Activated naive CD8-positive, alpha-beta T cell treated with anti-CD3 and anti-CD28 coated beads for 36 hours (primary cell): ENCODE results near the gene FBXW4. TPM values are rescaled to one million over a fixed set of nuclear protein-coding genes. Genes with fewer than 3 reads are reported as not detected.
"Not testable (repeated sequence)": the region's sequence is repeated elsewhere in the genome, so short reads cannot be mapped to it uniquely, and the experiment has no call there.

Source experiments
- DNase-seq: peaks from one replicate; pipeline ENCODE4 v3.0.0; 2021
- H3K27ac Mint-ChIP-seq: one replicate; pipeline ENCODE4 v1.8.0; 2022; ENCODE audit warnings: mild to moderate bottlenecking, moderate library complexity, mixed read lengths
- H3K27me3 Mint-ChIP-seq: one replicate; pipeline ENCODE4 v1.8.0; 2022; ENCODE audit warnings: mild to moderate bottlenecking, mixed read lengths
- H3K36me3 Mint-ChIP-seq: one replicate; pipeline ENCODE4 v1.8.0; 2021; ENCODE audit warnings: mild to moderate bottlenecking, mixed read lengths
- H3K4me1 Mint-ChIP-seq: one replicate; pipeline ENCODE4 v1.8.0; 2021; ENCODE audit warnings: mixed read lengths
- H3K4me3 Mint-ChIP-seq: one replicate; pipeline ENCODE4 v1.8.0; 2022; ENCODE audit warnings: mild to moderate bottlenecking, moderate library complexity, mixed read lengths
- H3K9me3 Mint-ChIP-seq: one replicate; pipeline ENCODE4 v1.8.0; 2022; ENCODE audit warnings: mixed read lengths
- total RNA-seq, 2 experiments: library from RNA; stranded (reverse); gene quantifications; one replicate each; pipeline ENCODE4 v1.2.3, GENCODE V29; 2021

The FBXW4 gene
- total RNA-seq, 2 experiments from 2014 or later, result 29.5 to 34.0 TPM

GRCh38 chr10:101651336-101651735 lies 43.6 kb downstream of the FBXW4 start:
- Mint-ChIP-seq H3K9me3 (no peaks in the 10 kb centered on the region), H3K27ac (no peak overlapping the region), H3K4me1 (peaks cover 2% of the 10 kb centered on the region), H3K4me3 (no peak overlapping the region), H3K36me3 (peaks cover 5% of the 10 kb centered on the region), H3K27me3 (no peaks in the 10 kb centered on the region)
- no peak for DNase-seq

DNA sequence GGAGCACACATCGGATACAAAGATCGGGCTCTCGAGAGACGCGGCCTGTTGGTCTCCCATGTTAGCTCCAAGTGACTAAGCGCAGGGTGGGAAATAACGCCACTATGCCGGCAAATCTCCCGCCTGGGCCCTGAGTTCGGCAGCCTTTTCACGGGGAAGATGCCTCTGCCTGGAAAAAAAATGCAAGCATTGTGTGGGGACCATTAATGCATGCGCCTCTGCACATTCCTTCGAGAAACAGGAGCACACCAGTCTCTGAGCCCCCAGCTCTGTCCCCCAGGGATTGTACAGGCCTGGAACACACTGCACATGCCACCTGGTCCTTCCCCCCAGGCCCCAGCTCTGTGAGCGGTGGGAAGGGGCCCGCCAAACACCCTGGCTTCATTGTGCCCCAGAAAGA lies 44.1 kb downstream of the FBXW4 start:
- no peak for DNase-seq
- no peak overlapping the region for H3K4me3 Mint-ChIP-seq
- no peaks in the 10 kb centered on the region for H3K9me3 Mint-ChIP-seq
- H3K27me3 Mint-ChIP-seq, result no peaks in the 10 kb centered on the region
- H3K27ac Mint-ChIP-seq, result no peak overlapping the region
- peaks cover 5% of the 10 kb centered on the region for H3K36me3 Mint-ChIP-seq
- peaks cover 2% of the 10 kb centered on the region for H3K4me1 Mint-ChIP-seq

DNA sequence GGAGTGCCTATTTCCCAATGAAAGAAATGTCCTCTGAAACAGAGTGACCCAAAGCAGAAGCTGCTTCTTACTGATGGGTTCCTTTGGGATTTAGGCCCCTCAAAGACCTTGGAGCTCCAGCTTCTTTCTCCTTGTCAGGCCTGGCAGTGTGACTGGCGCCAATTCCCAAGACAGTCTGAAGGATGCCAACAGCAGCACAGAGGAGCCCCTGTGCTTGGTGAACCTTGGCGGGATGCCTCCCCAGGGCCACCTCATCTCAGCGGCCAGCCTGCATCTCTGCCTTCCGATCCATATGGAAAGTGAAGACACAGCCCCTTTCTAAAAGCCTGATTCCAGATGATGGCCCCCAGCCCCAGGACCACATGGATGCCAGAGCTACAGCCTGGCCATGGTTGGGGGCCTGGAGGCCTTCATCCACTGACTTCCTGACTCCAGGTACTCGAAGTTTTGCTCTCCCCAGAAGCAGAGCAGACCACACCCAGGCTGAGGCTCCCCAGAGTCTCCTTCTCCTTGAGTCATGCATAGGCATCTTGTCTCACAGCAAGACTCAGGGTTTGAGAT lies 45.4 kb downstream of the FBXW4 start:
- no peaks in the 10 kb centered on the region for H3K9me3 Mint-ChIP-seq
- DNase-seq, result no peak
- H3K27ac Mint-ChIP-seq, result no peak overlapping the region
- H3K36me3 Mint-ChIP-seq, result peaks cover 2% of the 10 kb centered on the region
- no peaks in the 10 kb centered on the region for H3K27me3 Mint-ChIP-seq
- H3K4me3 Mint-ChIP-seq, result no peak overlapping the region
- H3K4me1 Mint-ChIP-seq, result peaks cover 2% of the 10 kb centered on the region

DNA sequence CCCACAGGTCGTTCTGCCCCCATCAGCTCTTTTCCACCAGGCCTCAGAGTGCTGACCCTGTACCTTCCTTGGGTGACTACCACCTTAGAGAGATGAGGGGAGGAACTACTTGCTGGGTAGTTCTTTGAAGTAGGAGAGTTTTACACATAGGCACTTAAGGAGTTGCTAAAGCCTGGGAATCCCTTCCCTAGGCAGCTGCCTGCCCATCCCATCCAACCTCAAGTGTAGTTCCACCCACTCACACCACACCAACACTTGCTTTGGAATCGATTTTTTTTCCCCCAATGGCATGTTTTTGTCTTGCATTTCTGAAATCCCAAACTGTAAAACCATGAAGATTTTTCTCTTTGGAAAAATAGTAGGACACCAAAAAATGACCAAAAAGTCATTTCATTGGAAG lies 47.7 kb downstream of the FBXW4 start:
- Mint-ChIP-seq H3K4me3 (no peak overlapping the region), H3K27ac (no peak overlapping the region), H3K4me1 (peaks cover 2% of the 10 kb centered on the region), H3K27me3 (no peaks in the 10 kb centered on the region), H3K9me3 (no peaks in the 10 kb centered on the region), H3K36me3 (peaks cover 2% of the 10 kb centered on the region)
- DNase-seq, result no peak

DNA sequence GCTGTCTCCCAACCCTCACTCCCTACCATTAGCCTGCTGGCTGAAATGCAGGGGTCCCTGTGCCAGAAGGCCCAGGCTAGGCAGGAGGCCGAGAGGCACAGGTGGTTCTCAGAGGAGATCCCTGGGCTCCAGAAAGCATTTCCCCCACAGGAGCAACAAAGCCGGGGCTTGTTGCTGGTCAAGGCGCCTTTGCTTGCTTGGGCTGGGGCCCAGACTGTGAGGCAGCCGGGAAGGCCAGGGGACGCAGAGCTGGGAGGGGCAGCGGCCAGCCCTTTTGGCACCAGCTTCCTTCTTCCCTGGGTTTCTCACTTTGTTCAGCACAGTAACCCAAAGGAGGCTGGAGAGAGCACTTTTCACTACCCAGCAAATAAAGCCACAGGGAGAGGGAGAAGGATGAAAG lies 48.6 kb downstream of the FBXW4 start:
- H3K4me1 Mint-ChIP-seq, result peaks cover 2% of the 10 kb centered on the region
- H3K27me3 Mint-ChIP-seq, result no peaks in the 10 kb centered on the region
- no peak overlapping the region for H3K4me3 Mint-ChIP-seq
- no peak for DNase-seq
- H3K27ac Mint-ChIP-seq, result no peak overlapping the region
- H3K9me3 Mint-ChIP-seq, result no peaks in the 10 kb centered on the region
- peaks cover 4% of the 10 kb centered on the region for H3K36me3 Mint-ChIP-seq

DNA sequence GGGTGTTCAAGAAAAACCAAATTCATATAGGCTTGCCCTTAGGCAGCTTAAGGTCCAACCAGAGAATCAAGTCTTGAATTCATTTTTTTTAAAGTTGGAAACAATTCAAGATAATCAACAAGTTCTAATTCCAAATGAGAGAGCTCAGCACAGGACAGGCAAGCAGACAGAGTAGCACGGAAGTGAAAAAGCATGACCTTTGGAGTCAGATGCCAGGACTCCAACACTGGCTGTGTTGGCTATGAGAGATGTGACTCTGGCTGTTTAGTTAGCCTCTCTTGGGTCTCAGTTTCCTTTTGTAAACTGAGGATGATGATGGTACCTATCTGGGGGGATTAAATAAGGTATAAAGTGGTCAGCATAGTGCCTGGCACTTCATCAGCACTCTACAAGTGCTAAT lies 49.3 kb downstream of the FBXW4 start:
- H3K27me3 Mint-ChIP-seq, result no peaks in the 10 kb centered on the region
- H3K4me3 Mint-ChIP-seq, result no peak overlapping the region
- peaks cover 2% of the 10 kb centered on the region for H3K4me1 Mint-ChIP-seq
- DNase-seq, result no peak
- H3K27ac Mint-ChIP-seq, result no peak overlapping the region
- no peaks in the 10 kb centered on the region for H3K9me3 Mint-ChIP-seq
- H3K36me3 Mint-ChIP-seq, result peaks cover 5% of the 10 kb centered on the region

- Mint-ChIP-seq H3K27ac (no peak overlapping the region), H3K36me3 (peaks cover 16% of the 10 kb centered on the region), H3K4me3 (no peak overlapping the region), H3K27me3 (no peaks in the 10 kb centered on the region), H3K9me3 (no peaks in the 10 kb centered on the region), H3K4me1 (peaks cover 5% of the 10 kb centered on the region)
- DNase-seq, result no peak
Measured at GRCh38 chr10:101644002-101644401, 51.0 kb downstream of the FBXW4 start.

DNA sequence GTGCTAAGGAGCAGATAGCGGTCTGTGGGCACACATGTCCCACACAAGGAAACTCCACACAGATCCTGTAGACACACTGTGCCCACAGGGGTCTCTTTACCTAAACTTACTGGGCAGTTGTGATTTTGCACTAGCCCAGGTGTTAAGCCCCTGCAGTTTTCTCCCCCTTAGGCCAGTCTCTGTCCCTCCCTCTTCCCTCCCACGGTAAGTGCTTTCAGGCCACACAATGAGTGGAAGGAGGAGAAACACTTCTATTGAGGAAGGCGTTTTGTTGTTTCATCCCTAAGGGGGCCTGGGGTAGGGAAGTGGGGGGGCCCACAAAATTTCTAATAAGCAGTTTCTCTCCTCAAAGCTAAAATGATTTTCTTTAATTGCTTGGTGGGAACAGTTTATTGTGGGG lies 51.4 kb downstream of the FBXW4 start:
- no peak for DNase-seq
- Mint-ChIP-seq H3K27ac (no peak overlapping the region), H3K4me3 (no peak overlapping the region), H3K9me3 (no peaks in the 10 kb centered on the region), H3K4me1 (peaks cover 4% of the 10 kb centered on the region), H3K36me3 (peaks cover 17% of the 10 kb centered on the region), H3K27me3 (no peaks in the 10 kb centered on the region)

- peaks cover 8% of the 10 kb centered on the region for H3K4me1 Mint-ChIP-seq
- DNase-seq, result no peak
- H3K4me3 Mint-ChIP-seq, result no peak overlapping the region
- peaks cover 41% of the 10 kb centered on the region for H3K36me3 Mint-ChIP-seq
- no peaks in the 10 kb centered on the region for H3K27me3 Mint-ChIP-seq
- H3K27ac Mint-ChIP-seq, result no peak overlapping the region
- H3K9me3 Mint-ChIP-seq, result peaks cover 1% of the 10 kb centered on the region
Measured at GRCh38 chr10:101639141-101639900, 55.6 kb downstream of the FBXW4 start.

DNA sequence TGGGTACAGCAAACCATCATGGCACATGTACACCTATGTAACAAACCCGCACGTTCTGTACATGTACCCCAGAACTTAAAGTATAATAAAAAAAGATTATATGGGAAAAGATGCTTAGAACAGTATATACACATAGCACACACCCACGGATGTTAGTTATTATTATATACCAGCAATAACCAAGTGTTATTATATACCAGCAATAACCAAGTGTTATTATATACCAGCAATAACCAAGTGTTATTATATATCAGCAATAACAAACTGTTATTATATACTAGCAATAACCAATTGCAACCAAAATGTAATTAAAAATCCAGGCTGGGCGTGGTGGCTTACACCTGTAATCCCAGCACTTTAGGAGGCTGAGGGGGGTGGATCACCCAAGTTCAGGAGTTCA lies 61.5 kb downstream of the FBXW4 start:
- not testable (repeated sequence) for H3K27ac Mint-ChIP-seq, H3K4me3 Mint-ChIP-seq, H3K4me1 Mint-ChIP-seq, H3K27me3 Mint-ChIP-seq, DNase-seq, H3K9me3 Mint-ChIP-seq
- peaks cover 27% of the 10 kb centered on the region for H3K36me3 Mint-ChIP-seq

GRCh38 chr10:101631821-101632475 lies 63.0 kb downstream of the FBXW4 start:
- no peak for DNase-seq
- H3K4me1 Mint-ChIP-seq, result peaks cover 11% of the 10 kb centered on the region

GRCh38 chr10:101630633-101630920 lies 64.4 kb downstream of the FBXW4 start:
- DNase-seq, result no peak
- Mint-ChIP-seq H3K4me3 (no peak overlapping the region), H3K9me3 (no peaks in the 10 kb centered on the region), H3K27ac (no peak overlapping the region), H3K27me3 (no peaks in the 10 kb centered on the region), H3K4me1 (peaks cover 9% of the 10 kb centered on the region), H3K36me3 (peaks cover 6% of the 10 kb centered on the region)

More at GRCh38 chr10:101631821-101632475, 63.0 kb downstream of the FBXW4 start:
- H3K9me3 Mint-ChIP-seq, result peaks cover 1% of the 10 kb centered on the region
- H3K4me3 Mint-ChIP-seq, result no peak overlapping the region
- peaks cover 17% of the 10 kb centered on the region for H3K36me3 Mint-ChIP-seq
- H3K27ac Mint-ChIP-seq, result no peak overlapping the region
- no peaks in the 10 kb centered on the region for H3K27me3 Mint-ChIP-seq

DNA sequence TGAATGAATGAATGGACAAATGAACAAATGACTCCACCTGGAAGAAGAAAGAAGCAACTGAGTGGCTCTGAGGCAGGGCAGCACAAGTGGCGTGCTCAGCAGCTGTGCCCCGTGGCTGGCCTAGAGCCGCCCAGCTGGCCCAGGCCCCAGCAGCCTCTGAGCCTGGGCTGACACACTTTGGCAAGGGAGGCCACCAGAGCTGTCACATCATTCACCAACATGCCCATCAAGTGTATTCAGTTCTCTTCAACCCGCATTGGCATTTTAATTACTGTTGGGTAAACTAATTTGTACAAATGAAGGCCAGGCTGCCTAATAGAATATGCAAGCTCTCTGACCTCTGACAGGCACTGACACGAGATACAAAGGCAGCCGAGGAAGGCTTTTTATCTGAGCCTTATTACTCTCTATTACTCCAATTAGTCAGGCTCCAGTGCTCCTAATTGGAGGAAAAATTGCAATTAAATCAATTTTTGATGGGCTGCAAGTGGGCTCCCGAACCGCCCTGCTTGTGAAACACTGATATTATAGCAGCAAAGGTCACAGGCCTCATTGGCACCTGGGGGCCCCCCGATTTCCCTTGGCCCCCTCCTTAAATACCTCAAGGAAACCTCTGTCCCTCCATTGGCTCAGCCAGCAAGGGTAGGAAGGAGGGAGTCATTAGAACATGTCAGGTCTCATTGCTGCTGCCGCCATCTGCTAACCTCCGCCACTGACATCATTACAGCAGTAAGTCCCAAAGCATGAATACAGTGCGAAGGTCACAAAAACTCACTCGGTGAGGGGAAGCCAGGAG lies 64.9 kb downstream of the FBXW4 start:
- H3K4me1 Mint-ChIP-seq, result peaks cover 7% of the 10 kb centered on the region
- H3K9me3 Mint-ChIP-seq, result no peaks in the 10 kb centered on the region
- no peak overlapping the region for H3K27ac Mint-ChIP-seq
- H3K4me3 Mint-ChIP-seq, result no peak overlapping the region
- DNase-seq, result no peak
- H3K27me3 Mint-ChIP-seq, result no peaks in the 10 kb centered on the region
- peaks cover 4% of the 10 kb centered on the region for H3K36me3 Mint-ChIP-seq

- Mint-ChIP-seq H3K36me3 (peaks cover 14% of the 10 kb centered on the region), H3K9me3 (no peaks in the 10 kb centered on the region), H3K27ac (no peak overlapping the region), H3K4me3 (no peak overlapping the region), H3K27me3 (no peaks in the 10 kb centered on the region), H3K4me1 (peaks cover 3% of the 10 kb centered on the region)
- no peak for DNase-seq
Measured at GRCh38 chr10:101625821-101626412, 69.1 kb downstream of the FBXW4 start.

DNA sequence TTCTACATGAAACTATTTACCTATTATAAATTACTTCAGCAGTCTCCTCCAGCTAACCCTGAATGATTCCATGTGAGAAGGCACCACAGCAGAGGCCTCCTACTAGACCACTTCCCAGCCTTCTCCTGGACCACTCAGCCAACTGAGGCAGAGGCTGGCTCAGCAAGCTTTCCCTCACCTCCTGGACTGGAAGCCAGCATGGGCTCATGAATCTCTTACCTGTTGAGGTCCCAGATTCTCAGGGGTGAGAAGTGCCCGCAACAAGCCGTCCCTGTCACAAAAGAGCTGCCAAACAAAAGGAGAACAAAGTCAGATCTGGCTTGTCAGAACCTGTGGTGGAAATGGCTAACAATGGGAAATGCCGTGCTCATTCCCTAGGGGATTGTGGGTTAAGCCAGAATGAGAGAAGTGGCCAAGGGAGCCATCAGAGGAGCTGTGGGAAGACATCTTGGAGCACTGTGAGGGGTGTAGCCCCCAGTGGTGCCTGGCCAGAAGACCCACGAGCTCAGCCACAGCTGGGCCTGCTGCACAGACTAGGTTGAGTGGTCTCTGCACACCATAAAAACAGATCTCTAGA lies 70.4 kb downstream of the FBXW4 start:
- H3K4me1 Mint-ChIP-seq, result peaks cover 3% of the 10 kb centered on the region
- no peak for DNase-seq
- H3K36me3 Mint-ChIP-seq, result peaks cover 14% of the 10 kb centered on the region
- no peaks in the 10 kb centered on the region for H3K9me3 Mint-ChIP-seq
- H3K4me3 Mint-ChIP-seq, result no peak overlapping the region
- H3K27me3 Mint-ChIP-seq, result no peaks in the 10 kb centered on the region
- H3K27ac Mint-ChIP-seq, result no peak overlapping the region
